GM12892 (cell line): ENCODE results near the gene CCDC85C.

ENCODE experiments used
- POLR2A ChIP-seq: IDR thresholded peaks from 2 replicates; pipeline ENCODE4 v1.6.1; 2011; ENCODE audit warnings: low read depth, low read length, control low read depth
- POLR2AphosphoS5 ChIP-seq: IDR thresholded peaks from 2 replicates; pipeline ENCODE4 v1.6.1; 2011; ENCODE audit warnings: low read depth, low read length, control low read depth

DNA sequence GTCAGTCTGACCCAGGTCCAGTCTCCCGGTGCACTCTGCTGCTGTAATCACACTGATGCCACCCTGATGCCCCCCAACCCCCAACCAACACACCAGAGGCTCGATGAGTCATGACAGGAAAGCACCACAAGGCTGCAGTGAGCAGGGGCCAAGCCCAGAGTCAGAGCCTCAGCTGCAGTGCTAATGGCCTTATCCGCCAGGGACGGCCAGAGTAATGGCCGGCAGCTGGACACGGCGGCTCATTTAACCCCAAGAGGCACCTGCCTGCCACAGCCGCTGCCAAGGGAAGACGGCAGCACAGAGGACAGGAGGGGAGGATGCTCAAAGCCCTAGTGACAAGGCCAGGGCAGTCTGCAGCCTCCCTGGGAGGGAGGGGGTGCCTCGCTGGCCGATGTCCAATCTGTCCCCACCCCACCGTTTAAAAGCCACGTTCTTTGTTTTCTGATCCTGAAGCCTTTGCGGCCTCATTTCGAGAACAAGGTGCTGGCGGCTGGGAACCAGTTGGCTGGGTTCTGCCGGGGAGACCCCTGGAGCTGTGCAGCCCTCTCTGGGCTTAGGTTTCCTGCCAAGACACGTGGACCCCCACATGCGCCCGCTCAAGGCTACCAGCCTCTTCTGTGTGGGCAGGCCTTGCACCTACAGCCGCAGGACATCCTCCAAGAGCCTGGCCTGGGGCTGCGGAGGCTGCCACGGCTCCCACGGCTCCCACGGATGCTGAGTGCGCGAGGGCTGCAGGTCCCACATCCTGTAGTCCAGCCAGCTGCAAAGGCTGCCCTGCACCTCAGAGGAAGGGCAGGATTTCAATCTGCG, 13.1 kb downstream of the CCDC85C start:
- TF ChIP-seq POLR2A: no peak
- TF ChIP-seq POLR2AphosphoS5: no peak
